Activated B cell treated with CpG ODN at 0.5 μM for 24 hours (primary cell): ENCODE measurements around the gene ZC3H18. TPM values are rescaled to one million over a fixed set of nuclear protein-coding genes. Genes with fewer than 3 reads are reported as not detected.

Experiments
- ATAC-seq: fragments of 200-7000 bp; cut with Tn5 transposase; one replicate; pipeline ENCODE4 v1.10.0; 2021; ENCODE audit warnings: low read depth, mild to moderate bottlenecking, moderate library complexity
- CTCF ChIA-PET: fragments of 350-600 bp; sonication (Branson Sonifier 250); formaldehyde crosslinking; loops from one replicate; lab custom pipeline; 2021; ENCODE audit warnings: antibody characterized with exemption; lab: Charles Lee
- POLR2A ChIA-PET: fragments of 350-600 bp; sonication (Branson Sonifier 250); formaldehyde crosslinking; loops from one replicate; lab custom pipeline; 2021; ENCODE audit warnings: antibody characterized with exemption; lab: Charles Lee
- DNase-seq: peaks from one replicate; pipeline ENCODE4 v3.0.0; 2022
- H3K27ac Mint-ChIP-seq: one replicate; pipeline ENCODE4 v1.8.0; 2020; ENCODE audit warnings: mixed read lengths
- H3K27me3 Mint-ChIP-seq: one replicate; pipeline ENCODE4 v1.8.0; 2021; ENCODE audit warnings: mixed read lengths
- H3K36me3 Mint-ChIP-seq: one replicate; pipeline ENCODE4 v1.8.0; 2021; ENCODE audit warnings: low read depth, mixed read lengths
- H3K4me1 Mint-ChIP-seq: one replicate; pipeline ENCODE4 v1.8.0; 2021; ENCODE audit warnings: mixed read lengths
- H3K4me3 Mint-ChIP-seq: one replicate; pipeline ENCODE4 v1.8.0; 2020; ENCODE audit warnings: mild to moderate bottlenecking, mixed read lengths
- H3K9me3 Mint-ChIP-seq: one replicate; pipeline ENCODE4 v1.8.0; 2020; ENCODE audit warnings: mixed read lengths
- intact Hi-C: fragments of 100-400 bp; cut with micrococcal nuclease; formaldehyde crosslinking; loops from one replicate; pipeline ENCODE4 v1.15.1; 2024
- total RNA-seq: library from RNA; stranded (reverse); gene quantifications from 2 replicates; pipeline ENCODE4 v1.2.3, GENCODE V29; 2022
- TF ChIP-seq, protein P1 (sequence below): fragments of 200-600 bp; IDR thresholded peaks from one replicate; pipeline ENCODE4 v1.8.0; 2022; ENCODE audit warnings: antibody characterized with exemption, mild to moderate bottlenecking

Gene ZC3H18
- total RNA-seq, 1 donor from 2014 or later: 74.2 TPM

DNA sequence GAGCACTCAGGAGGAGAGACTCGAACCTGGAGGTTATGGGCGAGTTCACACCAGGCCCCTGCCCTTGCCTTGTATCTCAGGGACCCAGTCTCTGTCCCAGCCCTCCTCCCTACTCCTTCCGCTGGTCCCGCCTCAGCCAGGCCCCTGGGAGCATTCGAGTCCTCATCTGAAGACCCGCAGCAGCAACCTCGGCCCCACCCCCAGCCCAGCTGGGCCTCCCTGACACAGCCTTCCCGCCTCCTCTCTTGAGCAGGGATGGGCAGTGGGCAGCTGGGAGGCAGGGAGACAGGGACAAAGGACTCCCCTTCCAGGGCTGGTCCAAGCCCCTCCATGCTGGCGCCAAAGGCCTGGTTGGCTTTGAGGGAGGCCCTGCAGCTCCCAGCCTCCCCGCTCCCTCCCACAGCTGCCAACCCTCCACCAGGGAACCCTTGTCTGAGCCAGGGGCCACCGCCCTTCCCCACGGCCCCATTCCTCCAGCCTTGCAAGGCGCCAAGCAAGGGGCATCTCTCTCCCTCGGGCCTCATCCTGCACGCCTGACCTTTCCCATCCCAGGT is 15.4 kb upstream of the ZC3H18 start:
- DNase-seq (no peak), ATAC-seq (no peak)
- peaks cover 4% of the 10 kb centered on the region for H3K9me3 Mint-ChIP-seq
- no peak overlapping the region for H3K27ac Mint-ChIP-seq
- POLR2A ChIA-PET: interaction anchor here (0.7 kb wide), 1 partner anchor 51 kb away, joined by 3 read pairs; no protein-coding TSS in a partner anchor
- H3K4me1 Mint-ChIP-seq: peaks cover 12% of the 10 kb centered on the region
- no peak overlapping the region for H3K4me3 Mint-ChIP-seq
- CTCF ChIA-PET: no interaction called here
- TF ChIP-seq, protein P1, sequence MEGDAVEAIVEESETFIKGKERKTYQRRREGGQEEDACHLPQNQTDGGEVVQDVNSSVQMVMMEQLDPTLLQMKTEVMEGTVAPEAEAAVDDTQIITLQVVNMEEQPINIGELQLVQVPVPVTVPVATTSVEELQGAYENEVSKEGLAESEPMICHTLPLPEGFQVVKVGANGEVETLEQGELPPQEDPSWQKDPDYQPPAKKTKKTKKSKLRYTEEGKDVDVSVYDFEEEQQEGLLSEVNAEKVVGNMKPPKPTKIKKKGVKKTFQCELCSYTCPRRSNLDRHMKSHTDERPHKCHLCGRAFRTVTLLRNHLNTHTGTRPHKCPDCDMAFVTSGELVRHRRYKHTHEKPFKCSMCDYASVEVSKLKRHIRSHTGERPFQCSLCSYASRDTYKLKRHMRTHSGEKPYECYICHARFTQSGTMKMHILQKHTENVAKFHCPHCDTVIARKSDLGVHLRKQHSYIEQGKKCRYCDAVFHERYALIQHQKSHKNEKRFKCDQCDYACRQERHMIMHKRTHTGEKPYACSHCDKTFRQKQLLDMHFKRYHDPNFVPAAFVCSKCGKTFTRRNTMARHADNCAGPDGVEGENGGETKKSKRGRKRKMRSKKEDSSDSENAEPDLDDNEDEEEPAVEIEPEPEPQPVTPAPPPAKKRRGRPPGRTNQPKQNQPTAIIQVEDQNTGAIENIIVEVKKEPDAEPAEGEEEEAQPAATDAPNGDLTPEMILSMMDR: no peak
- intact Hi-C loops: no loop called here
- H3K36me3 Mint-ChIP-seq: no peaks in the 10 kb centered on the region
- H3K27me3 Mint-ChIP-seq: peaks cover 10% of the 10 kb centered on the region

DNA sequence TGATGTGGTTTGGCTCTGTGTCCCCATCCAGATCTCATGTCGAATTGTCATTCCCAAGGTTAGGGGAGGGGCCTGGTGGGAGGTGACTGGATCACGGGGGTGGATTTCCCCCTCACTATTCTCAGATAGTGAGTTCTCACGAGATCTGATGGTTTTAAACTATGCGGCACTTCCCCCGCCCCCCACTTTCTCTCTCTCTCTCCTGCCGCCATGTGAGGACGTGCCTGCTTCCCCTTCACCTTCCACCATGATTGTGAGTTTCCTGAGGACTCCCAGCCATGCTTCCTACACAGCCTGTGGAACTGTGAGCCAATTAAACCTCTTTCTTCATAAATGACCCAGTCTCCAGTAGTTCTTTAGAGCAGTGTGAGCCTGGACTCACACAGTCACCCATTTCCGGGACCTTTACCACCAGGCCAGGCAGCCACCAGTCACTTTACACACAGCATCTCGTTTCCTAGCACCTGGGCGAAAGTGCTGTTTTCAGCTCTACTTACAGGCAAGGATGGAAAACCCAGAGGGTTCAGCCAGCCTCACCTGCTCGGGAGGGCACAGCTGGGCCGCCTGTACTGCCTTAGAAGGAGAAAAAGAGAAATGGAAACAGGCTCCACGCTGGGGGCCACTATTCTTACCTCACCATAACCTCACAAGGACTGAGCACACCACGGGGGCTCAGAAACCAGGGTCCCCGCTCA is 13.8 kb upstream of the ZC3H18 start:
- H3K9me3 Mint-ChIP-seq: peaks cover 4% of the 10 kb centered on the region
- H3K27ac Mint-ChIP-seq: no peak overlapping the region
- H3K27me3 Mint-ChIP-seq: peaks cover 13% of the 10 kb centered on the region
- no peak for DNase-seq
- ChIA-PET POLR2A (interaction anchor here (0.9 kb wide), 1 partner anchor 289 kb away, joined by 3 read pairs; no protein-coding TSS in a partner anchor), CTCF (no interaction called here)
- no peak for ATAC-seq
- TF ChIP-seq, protein P1: no peak
- H3K4me1 Mint-ChIP-seq: peaks cover 2% of the 10 kb centered on the region
- no peaks in the 10 kb centered on the region for H3K36me3 Mint-ChIP-seq
- intact Hi-C loops: no loop called here
- H3K4me3 Mint-ChIP-seq: no peak overlapping the region

DNA sequence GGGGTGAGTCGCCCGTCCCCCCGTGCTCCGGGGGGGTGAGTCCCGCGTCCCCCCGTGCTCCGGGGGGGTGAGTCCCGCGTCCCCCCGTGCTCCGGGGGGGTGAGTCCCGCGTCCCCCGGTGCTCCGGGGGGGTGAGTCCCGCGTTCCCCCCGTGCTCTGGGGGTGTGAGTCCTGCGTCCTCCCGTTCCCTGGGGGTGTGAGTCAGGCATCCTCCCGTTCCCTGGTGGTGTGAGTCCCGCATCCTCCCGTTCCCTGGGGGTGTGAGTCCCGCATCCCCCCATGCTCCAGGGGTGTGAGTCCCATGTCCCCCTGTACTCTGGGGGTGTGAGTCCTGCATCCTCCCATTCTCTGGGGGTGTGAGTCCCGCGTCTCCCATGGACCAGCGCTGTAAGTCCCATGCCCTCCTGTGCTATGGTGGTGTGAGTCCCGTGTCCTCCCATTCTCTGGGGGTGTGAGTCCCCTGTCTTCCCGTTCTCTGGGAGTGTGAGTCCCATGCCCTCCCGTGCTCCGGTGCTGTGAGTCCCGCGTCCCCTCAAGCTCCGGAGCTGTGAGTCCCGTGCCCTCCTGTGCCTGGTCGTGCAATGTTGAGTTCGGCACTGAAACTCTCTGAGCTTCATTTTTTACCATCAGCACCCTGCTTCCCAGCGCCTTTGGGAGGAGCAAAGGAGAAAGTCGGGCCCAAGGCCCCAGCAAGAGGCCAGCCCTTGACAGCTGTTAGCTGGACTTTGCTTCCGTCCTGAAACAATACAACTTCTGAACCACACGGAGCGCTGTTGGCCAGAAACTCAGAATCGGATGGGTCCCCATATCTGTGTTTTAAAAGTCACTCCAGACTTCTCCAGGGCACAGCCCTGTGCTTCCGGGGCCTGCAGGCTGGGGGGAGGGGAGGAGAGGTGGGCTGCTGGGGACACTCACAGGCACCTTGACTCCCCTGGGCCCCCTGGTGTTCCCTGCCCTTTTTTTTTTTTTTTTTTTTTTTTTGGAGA is 11.5 kb upstream of the ZC3H18 start:
- DNase-seq (no peak), ATAC-seq (peak; percentile 47)

DNA sequence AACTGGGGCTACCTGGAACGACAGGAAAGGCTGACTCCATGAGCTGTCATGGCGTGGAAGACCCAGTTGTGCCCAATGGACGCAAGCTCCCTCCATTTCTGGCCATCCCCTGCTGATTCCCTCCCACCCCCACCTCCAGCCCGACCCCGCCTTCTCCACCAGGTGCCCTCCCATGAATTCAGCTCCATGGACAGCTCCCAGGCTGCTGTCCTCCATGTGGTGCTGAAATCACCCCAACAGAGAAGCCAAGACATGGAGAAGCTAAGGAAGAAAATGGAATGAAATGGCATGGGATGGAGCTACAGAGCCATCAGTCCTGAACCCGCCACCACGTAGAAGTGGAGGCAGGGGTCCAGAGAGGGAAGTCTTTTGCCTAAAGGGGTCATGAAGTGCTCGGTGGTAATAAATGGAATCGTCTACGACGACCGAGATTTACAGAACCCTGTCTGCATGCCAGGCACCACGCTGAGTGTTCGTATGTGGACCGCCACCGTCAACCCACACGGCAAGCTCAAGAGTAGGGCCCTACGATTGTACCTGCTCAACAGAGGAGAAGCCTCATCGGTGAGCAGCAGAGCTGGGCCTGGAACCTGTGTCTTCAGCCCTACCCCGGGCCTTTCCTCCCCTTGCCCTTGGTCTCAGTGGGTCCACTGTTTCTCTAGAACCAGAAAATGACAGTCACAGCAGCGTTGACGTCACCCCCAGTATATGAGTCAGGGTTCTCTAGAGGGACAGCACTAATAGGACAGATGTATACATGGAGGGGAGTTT is 9.3 kb upstream of the ZC3H18 start:
- Mint-ChIP-seq H3K4me3 (no peak overlapping the region), H3K4me1 (peaks cover 5% of the 10 kb centered on the region), H3K27ac (no peak overlapping the region), H3K36me3 (no peaks in the 10 kb centered on the region), H3K9me3 (peaks cover 4% of the 10 kb centered on the region), H3K27me3 (peaks cover 10% of the 10 kb centered on the region)
- ChIA-PET CTCF (interaction anchor here (0.6 to 1.2 kb wide), 6 partner anchors 9 to 124 kb away, joined by 3 to 5 read pairs (median 4); partner anchors contain the start of gene ZC3H18), POLR2A (interaction anchor here (0.5 to 0.8 kb wide), 3 partner anchors 19 to 1004 kb away, joined by 3 to 5 read pairs (median 3); no protein-coding TSS in a partner anchor)
- intact Hi-C loops: no loop called here
- TF ChIP-seq, protein P1: no peak
- ATAC-seq: no peak
- no peak for DNase-seq

More for the DNA sequence above, 11.5 kb upstream of the ZC3H18 start:
- Mint-ChIP-seq H3K27ac (no peak overlapping the region), H3K4me1 (peaks cover 5% of the 10 kb centered on the region), H3K27me3 (peaks cover 13% of the 10 kb centered on the region), H3K4me3 (no peak overlapping the region), H3K9me3 (peaks cover 4% of the 10 kb centered on the region), H3K36me3 (no peaks in the 10 kb centered on the region)
- intact Hi-C loops: no loop called here
- ChIA-PET POLR2A (no interaction called here), CTCF (no interaction called here)
- TF ChIP-seq, protein P1: no peak
